ENCODE measurements around the gene C4orf33.
A peak's percentile ranks its signal among the peaks of the same experiment; 100 is the strongest.

C4orf33 gene

DNA sequence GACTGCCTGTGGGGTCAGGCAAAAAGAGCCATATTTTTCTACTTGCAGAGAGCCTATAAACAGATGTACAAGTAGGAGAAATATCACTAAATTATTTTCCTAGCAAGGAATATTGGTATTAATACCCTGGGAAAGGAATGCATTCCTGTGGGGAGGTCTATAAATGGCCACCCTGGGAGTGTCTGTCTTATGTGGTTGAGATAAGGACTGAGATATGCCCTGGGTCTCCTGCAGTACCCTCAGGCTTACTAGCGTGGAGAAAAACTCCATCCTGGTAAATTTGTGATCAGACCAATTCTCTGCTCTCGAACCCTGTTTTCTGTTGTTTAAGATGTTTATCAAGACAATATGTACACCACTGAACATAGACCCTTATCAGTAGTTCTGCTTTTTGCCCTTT is 35.4 kb downstream of the C4orf33 start:
- TF ChIP-seq, protein P1, sequence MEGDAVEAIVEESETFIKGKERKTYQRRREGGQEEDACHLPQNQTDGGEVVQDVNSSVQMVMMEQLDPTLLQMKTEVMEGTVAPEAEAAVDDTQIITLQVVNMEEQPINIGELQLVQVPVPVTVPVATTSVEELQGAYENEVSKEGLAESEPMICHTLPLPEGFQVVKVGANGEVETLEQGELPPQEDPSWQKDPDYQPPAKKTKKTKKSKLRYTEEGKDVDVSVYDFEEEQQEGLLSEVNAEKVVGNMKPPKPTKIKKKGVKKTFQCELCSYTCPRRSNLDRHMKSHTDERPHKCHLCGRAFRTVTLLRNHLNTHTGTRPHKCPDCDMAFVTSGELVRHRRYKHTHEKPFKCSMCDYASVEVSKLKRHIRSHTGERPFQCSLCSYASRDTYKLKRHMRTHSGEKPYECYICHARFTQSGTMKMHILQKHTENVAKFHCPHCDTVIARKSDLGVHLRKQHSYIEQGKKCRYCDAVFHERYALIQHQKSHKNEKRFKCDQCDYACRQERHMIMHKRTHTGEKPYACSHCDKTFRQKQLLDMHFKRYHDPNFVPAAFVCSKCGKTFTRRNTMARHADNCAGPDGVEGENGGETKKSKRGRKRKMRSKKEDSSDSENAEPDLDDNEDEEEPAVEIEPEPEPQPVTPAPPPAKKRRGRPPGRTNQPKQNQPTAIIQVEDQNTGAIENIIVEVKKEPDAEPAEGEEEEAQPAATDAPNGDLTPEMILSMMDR (IDR thresholded peaks at IDR 0.05; ENCODE audit: low read depth, low read length) = no peak
- DNase-seq (ENCODE audit: extremely low read depth, low read depth) = no peak

DNA sequence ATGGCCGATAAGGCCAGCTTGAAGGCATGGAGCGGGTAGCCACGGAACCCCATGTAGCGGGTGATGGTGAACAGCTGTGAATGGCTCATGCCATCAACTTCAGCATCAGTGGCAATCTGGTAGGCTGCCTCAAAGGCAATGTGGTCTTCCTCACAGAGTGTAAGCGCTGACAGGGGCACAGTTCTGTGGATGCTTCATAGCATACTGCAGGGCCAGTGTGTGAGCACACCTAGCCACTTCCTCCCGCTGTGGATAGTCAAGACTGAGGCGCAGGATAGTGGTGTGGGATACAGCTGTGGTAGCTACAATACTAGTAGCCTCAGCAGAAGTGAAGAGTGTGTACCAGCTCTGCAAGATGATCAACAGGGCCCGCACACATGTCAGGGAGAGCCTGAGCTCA is 40.5 kb downstream of the C4orf33 start:
- DNase-seq (ENCODE audit: extremely low read depth, low read depth) = no peak
- TF ChIP-seq, protein P1 (IDR thresholded peaks at IDR 0.05; ENCODE audit: low read depth, low read length) = no peak

DNA sequence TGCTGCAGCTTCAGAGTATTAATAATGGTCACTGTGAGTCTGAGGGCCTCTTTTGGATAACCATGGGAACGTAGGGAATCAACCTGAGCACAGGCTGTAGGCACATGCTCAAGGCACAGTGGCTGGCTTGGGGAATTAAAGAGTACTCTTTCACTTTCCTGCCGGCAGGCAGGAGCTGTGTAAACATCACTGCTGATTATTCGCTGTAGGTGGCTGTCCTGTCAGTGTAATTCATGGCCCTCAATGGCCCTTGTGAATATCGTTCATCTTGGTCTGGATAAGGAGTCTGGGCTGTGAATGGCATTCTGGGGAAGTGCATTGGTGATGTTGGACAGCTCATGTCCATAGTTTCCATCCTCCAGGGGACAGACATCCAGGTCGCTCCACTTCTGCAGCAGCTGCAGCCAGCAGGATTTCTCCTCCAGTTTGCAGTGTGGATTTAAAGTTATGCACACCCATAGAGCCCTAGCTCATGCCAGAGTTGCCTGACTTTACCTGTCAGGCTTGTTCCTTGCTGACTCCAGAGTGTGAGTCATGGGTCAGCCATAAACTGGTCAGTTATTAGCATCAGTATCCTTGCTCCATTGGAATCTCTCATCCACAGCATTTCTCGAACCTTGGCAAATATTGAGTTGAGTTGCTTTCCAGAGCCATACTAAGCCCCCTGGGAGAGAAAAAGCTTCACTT is 43.0 kb downstream of the C4orf33 start:
- TF ChIP-seq, protein P1 (IDR thresholded peaks at IDR 0.05; ENCODE audit: low read depth, low read length) = no peak
- DNase-seq (ENCODE audit: extremely low read depth, low read depth) = no peak

DNA sequence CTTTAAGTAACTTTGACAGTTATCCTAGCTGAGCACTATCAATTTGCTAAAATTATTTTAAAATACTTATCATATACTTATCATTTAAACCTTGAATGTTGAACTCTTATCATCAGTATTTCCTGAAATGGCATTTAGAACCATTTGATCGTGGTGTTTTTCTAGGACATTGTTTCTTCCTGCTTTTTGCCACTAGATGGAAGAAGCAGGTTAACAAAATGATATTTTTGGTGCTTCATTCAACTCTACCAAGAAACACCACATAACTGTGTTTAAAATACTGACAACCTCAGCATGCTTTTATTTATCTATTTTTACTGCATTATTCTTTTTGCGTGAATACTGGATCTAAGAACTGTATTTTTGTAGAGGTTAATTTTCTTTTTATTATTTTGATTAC is 44.6 kb downstream of the C4orf33 start:
- no peak for DNase-seq (ENCODE audit: extremely low read depth, low read depth)

DNA sequence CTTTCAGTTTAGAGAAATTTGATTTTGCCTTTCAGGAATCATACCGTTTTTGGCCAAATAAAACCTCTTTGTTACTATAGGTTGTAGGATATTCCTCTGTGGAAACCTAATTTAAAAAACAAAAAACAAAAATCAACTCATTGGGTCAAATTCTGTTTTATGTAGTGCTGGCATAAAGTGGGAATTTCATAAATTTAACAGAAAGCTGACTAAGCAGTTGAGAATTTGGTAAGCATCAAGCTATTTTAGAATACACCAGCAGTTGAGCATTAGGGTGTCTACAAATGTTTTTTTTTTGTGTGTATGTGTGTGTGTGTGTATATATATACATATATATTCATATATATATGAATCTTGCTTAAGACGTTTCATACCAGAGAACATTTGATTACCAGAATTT is 47.4 kb downstream of the C4orf33 start:
- TF ChIP-seq, protein P1 (IDR thresholded peaks at IDR 0.05; ENCODE audit: low read depth, low read length) = no peak
- no peak for DNase-seq (ENCODE audit: extremely low read depth, low read depth)

More for the DNA sequence above, 44.6 kb downstream of the C4orf33 start:
- TF ChIP-seq, protein P1 (IDR thresholded peaks at IDR 0.05; ENCODE audit: low read depth, low read length) = no peak; the same call in 1 of the 2 replicates

DNA sequence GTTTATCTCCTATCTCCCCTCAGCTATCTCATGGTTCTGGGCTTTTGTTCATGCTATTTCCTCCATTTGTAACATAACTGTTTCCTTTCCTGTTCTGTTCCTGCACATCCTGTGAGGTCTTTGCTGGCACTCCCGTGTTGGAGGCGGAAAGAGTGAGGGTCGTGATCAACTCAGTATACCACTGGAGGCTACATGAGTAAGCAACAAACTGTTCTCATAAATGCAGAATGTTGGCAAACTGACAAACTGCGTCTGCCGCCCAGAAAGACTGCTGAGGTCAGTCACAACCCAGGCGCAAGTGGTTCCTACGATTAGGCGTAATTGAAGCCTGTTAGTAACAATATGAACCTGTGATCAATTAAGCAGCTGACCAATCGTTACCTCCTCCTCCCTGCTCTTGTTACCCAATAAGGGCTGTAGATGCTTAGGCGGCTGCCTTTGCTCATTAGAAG is 48.8 kb downstream of the C4orf33 start:
- TF ChIP-seq, protein P1 (IDR thresholded peaks at IDR 0.05; ENCODE audit: low read depth, low read length) = no peak
- peak; percentile 5 for DNase-seq (ENCODE audit: extremely low read depth, low read depth)

DNA sequence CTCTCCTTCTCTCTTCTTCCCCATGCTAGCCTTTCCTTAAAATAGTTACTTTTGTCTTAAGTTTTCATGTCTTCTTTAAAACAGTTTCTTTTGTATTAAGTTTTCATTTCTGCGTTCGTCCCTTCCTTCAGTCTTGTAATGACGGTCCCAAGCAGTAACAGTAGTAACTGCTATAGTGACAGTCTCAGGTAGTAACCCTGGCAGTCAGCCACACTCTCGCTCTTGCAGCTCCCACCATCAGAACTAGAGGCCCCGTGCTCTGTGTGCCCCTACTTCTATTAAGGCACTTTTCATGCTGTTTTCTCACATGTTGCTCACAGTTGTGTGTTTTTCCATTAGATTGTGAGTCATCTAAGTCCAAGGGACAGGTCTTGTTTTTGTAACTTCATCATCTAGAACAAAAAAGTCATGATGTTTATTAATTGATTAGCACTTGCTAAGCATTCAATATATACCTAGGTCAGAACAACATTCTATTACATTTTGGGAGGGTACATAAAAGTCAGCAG is 49.3 kb downstream of the C4orf33 start:
- no peak for DNase-seq (ENCODE audit: extremely low read depth, low read depth)
- TF ChIP-seq, protein P1 (IDR thresholded peaks at IDR 0.05; ENCODE audit: low read depth, low read length) = no peak

All from AG09319 (cell line).